ENCODE measurements around the gene INTS11.

Gene INTS11

DNA sequence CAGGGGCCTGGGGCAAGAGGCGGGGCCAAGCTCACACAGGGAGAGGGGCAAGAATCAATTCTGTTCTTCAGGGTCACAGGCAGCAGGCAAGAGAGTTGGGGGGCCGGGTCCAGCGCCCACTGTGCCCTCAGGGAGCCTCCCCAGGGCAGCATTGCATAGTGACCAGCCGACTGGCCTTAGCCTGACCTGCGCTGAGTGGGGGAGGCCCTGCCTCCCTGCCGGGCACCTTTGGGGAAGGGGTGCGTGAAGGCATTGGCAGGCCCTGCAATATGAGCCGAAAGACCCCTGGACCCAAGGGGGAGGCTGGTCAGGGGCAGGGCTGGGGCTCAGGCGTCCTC lies 32.0 kb downstream of the INTS11 start:
- TF ChIP-seq, protein P1, sequence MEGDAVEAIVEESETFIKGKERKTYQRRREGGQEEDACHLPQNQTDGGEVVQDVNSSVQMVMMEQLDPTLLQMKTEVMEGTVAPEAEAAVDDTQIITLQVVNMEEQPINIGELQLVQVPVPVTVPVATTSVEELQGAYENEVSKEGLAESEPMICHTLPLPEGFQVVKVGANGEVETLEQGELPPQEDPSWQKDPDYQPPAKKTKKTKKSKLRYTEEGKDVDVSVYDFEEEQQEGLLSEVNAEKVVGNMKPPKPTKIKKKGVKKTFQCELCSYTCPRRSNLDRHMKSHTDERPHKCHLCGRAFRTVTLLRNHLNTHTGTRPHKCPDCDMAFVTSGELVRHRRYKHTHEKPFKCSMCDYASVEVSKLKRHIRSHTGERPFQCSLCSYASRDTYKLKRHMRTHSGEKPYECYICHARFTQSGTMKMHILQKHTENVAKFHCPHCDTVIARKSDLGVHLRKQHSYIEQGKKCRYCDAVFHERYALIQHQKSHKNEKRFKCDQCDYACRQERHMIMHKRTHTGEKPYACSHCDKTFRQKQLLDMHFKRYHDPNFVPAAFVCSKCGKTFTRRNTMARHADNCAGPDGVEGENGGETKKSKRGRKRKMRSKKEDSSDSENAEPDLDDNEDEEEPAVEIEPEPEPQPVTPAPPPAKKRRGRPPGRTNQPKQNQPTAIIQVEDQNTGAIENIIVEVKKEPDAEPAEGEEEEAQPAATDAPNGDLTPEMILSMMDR (IDR thresholded peaks at IDR 0.05) = no peak

DNA sequence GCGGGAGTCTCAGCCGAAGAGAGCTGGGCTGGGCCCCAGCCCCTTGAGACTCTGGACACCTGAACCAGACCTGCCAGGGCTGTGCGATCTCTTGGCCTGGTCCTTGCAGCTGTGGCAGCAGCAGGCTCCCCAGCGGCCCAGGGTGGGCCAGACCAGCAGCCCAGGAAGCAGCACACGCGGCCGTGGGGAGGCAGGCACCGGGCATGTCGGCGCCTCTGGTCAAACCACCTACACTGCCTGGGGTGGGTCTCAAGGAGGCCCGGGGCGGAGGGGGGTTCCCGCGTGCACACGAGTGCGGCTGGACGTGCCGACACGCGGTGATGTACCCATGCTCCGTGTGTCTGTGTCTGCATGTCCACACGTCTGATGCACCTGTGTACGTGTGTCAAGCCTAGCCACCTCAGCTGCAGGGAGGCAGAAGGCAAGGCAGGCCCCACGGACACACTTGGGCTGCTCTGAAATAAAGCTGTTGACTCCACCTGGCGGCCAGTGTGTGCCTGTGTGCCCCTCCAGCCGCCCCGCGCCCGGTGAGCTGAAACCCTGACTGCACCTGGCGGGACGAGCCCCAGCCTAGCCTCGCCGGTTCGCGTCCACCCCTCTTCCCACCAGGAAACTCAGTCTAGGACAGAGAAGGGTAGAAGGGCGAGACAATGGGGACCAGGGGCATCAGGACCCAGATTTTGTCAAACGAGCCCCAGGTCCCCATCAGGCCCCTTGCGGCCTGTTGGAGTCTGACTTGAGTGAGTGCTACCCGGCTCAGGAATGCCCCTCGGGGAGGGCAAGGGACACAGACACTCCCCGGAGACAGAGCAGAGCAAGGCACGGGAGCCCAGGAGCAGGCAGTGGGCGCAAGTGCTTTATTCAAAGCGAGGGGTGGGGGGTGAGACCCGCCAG lies 32.7 kb downstream of the INTS11 start:
- TF ChIP-seq, protein P1 (IDR thresholded peaks at IDR 0.05) = peak; percentile 70

DNA sequence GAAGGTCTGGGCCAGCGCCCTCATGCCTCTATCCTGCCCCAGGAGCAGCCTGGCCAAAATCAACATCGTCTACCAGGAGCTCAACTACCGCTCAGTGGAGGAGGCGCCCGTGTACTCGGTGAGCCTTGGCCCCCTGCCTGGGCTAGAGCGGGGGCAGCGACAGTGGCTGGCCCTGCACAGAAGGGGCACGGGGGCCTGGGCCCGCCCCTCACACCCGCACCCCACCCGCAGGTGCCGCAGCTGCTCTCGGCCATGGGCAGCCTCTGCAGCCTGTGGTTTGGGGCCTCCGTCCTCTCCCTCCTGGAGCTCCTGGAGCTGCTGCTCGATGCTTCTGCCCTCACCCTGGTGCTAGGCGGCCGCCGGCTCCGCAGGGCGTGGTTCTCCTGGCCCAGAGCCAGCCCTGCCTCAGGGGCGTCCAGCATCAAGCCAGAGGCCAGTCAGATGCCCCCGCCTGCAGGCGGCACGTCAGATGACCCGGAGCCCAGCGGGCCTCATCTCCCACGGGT lies 33.4 kb downstream of the INTS11 start:
- TF ChIP-seq, protein P1 (IDR thresholded peaks at IDR 0.05) = no peak

DNA sequence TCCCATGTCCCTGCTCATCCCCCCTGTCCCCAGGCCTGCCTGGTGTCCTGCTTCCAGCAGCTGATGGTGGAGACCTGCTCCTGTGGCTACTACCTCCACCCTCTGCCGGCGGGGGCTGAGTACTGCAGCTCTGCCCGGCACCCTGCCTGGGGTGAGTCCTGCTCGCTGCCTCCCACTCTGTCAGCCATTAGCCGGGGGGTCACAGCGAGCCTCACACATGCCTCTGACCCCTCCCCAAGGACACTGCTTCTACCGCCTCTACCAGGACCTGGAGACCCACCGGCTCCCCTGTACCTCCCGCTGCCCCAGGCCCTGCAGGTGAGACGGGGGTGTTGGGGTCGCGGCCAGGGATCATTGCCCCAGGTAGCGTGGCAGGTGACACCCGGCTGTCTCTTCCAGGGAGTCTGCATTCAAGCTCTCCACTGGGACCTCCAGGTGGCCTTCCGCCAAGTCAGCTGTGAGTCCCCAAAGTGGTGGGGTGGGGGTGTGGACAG lies 34.2 kb downstream of the INTS11 start:
- TF ChIP-seq, protein P1 (IDR thresholded peaks at IDR 0.05) = peak; percentile 76

- TF ChIP-seq, protein P1 (IDR thresholded peaks at IDR 0.05) = no peak
Observed at GRCh38 chr1:1287288-1288110, 37.0 kb downstream of the INTS11 start.

- TF ChIP-seq, protein P1 (IDR thresholded peaks at IDR 0.05) = no peak
Observed at GRCh38 chr1:1286313-1287261, 37.9 kb downstream of the INTS11 start.
